ENCODE measurements around the gene ANP32E. TPM values are rescaled to one million over a fixed set of nuclear protein-coding genes. Genes with fewer than 3 reads are reported as not detected.

The ANP32E gene
- total RNA-seq, 4 donors from 2014 or later = 19.3 to 25.8 (median 24.5) TPM

DNA sequence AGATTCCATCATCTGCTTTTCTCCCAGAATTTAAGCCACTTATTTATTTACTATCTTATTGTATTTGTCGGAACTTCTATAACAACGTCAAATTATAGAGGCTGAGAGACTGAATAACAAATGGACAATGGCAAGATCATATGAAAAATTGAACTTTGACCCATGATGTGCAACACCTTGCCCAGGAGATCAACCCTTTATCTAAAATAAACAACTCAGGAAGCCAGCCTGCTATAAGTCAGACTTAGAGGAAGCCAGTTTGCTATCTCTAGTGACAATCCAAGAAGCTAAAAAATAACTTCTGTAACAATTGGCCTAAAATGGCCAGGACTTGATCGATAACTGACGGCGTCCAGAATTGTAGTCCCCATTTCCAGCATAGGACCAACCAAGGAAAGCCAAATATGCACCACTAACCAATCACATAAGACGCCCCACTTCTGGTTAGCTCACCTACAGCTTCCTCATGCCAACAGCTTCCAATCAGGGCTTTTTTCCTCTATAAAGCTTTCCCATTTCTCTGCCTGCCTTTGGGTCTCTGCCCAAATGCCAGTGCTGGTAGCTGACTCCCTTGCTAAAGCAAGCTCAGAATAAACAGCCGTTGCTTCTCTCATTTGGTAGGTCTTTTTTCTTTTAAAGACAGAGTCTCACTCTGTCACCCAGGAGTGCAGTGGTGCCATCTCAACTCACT is 28.5 kb downstream of the ANP32E start:
- intact Hi-C loops (cut with DNase I) = no loop called here
- Histone ChIP-seq H3K27ac (no peak overlapping the region), H3K9me3 (no peaks in the 10 kb centered on the region), H3K4me1 (no peaks in the 10 kb centered on the region), H3K36me3 (no peaks in the 10 kb centered on the region), H3K27me3 (no peaks in the 10 kb centered on the region), H3K4me3 (replicated peaks in 1 of 3) (no peak overlapping the region)
- 87 to 91% methylated on average over 7 of the region's 7 CpGs for WGBS, 2 donors
- TF ChIP-seq POLR2A (IDR thresholded peaks at IDR 0.05) = no peak
- no peak for TF ChIP-seq CTCF (IDR thresholded peaks at IDR 0.05)
- DNase-seq = no peak

- WGBS, 2 donors = 72 to 89% methylated on average over 1 of the region's 1 CpG
- Histone ChIP-seq H3K4me1 (no peaks in the 10 kb centered on the region), H3K36me3 (no peaks in the 10 kb centered on the region), H3K4me3 (replicated peaks in 1 of 3) (no peak overlapping the region), H3K27me3 (no peaks in the 10 kb centered on the region), H3K9me3 (no peaks in the 10 kb centered on the region), H3K27ac (no peak overlapping the region)
- intact Hi-C loops (cut with DNase I) = no loop called here
- no peak for TF ChIP-seq POLR2A (IDR thresholded peaks at IDR 0.05)
- no peak for TF ChIP-seq CTCF (IDR thresholded peaks at IDR 0.05)
- DNase-seq = no peak
Measured at GRCh38 chr1:150196417-150196816, 39.5 kb downstream of the ANP32E start.

GRCh38 chr1:150194381-150195031 is 41.4 kb downstream of the ANP32E start:
- Histone ChIP-seq H3K4me3 (replicated peaks in 1 of 3) (no peak overlapping the region), H3K4me1 (no peaks in the 10 kb centered on the region), H3K27me3 (no peaks in the 10 kb centered on the region), H3K27ac (no peak overlapping the region), H3K36me3 (no peaks in the 10 kb centered on the region), H3K9me3 (no peaks in the 10 kb centered on the region)
- no peak for TF ChIP-seq POLR2A (IDR thresholded peaks at IDR 0.05)
- TF ChIP-seq CTCF (IDR thresholded peaks at IDR 0.05) = no peak
- DNase-seq = no peak
- 80 to 89% methylated on average over 4 of the region's 4 CpGs for WGBS, 2 donors
- intact Hi-C loops (cut with DNase I) = no loop called here

DNA sequence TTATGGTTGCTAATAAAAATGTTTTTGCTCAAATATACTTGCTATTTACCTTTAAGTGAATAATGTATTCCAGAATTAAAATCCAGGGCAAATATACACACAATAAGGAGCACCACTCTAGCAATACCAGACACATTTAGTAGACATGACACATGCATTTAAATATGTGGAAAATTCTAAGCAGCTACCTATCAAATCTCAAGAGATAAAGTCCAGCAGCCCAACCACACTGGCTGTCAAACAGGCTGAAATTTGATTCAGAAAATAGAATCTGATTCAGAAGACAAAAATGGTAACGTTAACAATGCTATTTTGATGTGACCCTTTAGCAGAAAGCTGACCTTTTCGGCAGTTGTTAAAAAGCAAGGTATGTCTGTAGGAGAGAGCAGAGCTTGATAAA is 43.9 kb downstream of the ANP32E start:
- Histone ChIP-seq H3K9me3 (no peaks in the 10 kb centered on the region), H3K27ac (no peak overlapping the region), H3K4me3 (replicated peaks in 1 of 3) (no peak overlapping the region), H3K36me3 (no peaks in the 10 kb centered on the region), H3K27me3 (no peaks in the 10 kb centered on the region), H3K4me1 (no peaks in the 10 kb centered on the region)
- 78 to 82% methylated on average over 2 of the region's 2 CpGs for WGBS, 2 donors
- DNase-seq = no peak
- intact Hi-C loops (cut with DNase I) = no loop called here
- TF ChIP-seq CTCF (IDR thresholded peaks at IDR 0.05) = no peak
- no peak for TF ChIP-seq POLR2A (IDR thresholded peaks at IDR 0.05)

DNA sequence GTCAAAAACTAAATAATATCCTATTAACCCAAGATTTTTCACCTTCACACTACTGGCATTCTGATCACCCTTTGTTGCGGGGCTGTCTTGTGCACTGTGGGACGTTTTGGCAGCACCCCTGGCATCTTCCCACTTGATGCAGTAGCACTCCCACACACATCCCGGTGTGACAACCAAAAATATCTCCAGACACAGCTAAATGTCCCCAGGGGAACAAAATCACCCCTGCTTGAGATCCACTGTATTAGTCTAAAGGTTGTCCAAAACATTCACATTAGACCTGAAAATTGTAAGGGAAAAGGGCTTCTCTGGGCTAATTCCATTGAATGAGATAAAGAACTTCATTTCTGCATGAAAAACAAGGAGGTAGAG is 48.4 kb downstream of the ANP32E start:
- Histone ChIP-seq H3K4me3 (replicated peaks in 1 of 3) (no peak overlapping the region), H3K9me3 (no peaks in the 10 kb centered on the region), H3K4me1 (peaks cover 0 to 5% of the 10 kb centered on the region in 2 donors), H3K27me3 (no peaks in the 10 kb centered on the region), H3K36me3 (no peaks in the 10 kb centered on the region), H3K27ac (no peak overlapping the region)
- intact Hi-C loops (cut with DNase I) = no loop called here
- DNase-seq = no peak
- WGBS, 2 donors = 24 to 35% methylated on average over 3 of the region's 3 CpGs
- no peak for TF ChIP-seq POLR2A (IDR thresholded peaks at IDR 0.05)
- peak in 1 of 6 experiments; percentile 5 for TF ChIP-seq CTCF (IDR thresholded peaks at IDR 0.05)
